ENCODE data around the gene DCTN5.

DCTN5 gene

GRCh38 chr16:23634461-23635036 is 6.7 kb upstream of the DCTN5 start:
- no peak for TF ChIP-seq GATA1 (IDR thresholded peaks at IDR 0.05; ENCODE audit: low read depth, low read length)
- TF ChIP-seq POLR2A (IDR thresholded peaks at IDR 0.05; ENCODE audit: low read length) = no peak
- DNase-seq = no peak

GRCh38 chr16:23635958-23636357 is 5.3 kb upstream of the DCTN5 start:
- TF ChIP-seq GATA1 (IDR thresholded peaks at IDR 0.05; ENCODE audit: low read depth, low read length) (no peak), POLR2A (IDR thresholded peaks at IDR 0.05; ENCODE audit: low read length) (no peak)

DNA sequence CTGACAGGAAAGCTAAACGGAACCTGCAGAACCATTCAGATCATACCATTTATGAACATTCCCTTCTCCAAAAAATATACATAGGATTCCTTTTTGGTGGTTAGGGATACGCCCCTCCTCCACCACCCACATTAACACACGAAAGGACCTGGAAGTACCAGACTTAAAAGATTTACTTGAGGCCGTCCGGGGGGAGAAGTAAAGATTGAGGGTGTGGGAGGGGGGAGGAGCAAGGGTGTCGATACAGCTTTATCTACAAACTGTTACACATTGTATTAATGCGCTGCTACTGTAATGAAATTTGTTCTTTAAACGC is 693 bp upstream of the DCTN5 start:
- TF ChIP-seq GATA1 (IDR thresholded peaks at IDR 0.05; ENCODE audit: low read depth, low read length) (no peak), POLR2A (IDR thresholded peaks at IDR 0.05; ENCODE audit: low read length) (no peak)
- peak in 1 of 2 experiments; percentile 61 for DNase-seq

More at GRCh38 chr16:23635958-23636357, 5.3 kb upstream of the DCTN5 start:
- DNase-seq = no peak

DNA sequence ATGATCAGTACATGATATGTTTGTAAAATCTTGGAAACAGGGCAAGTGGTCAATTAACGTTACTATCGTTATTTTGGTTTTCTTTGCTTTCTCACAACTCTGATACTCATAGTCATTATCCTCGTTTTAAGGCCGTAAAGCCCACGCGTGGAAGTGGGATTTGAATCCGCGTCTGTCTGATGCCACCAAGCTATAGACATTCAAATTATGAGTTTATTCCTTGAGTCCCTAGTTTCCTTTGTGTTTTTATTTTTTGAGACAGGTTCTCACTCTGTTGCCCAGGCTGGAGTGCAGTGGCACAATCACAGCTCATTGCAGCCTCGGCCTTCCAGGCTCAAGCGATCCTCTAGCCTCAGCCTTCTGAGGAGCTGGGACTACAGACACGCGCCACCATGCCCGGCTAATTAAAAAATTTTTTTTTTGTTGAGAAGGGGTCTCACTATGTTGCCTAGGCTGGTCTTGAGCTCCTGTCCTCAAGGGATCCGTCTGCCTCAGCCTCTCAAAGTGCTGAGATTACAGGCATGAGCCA is 1.0 kb downstream of the DCTN5 start:
- TF ChIP-seq GATA1 (IDR thresholded peaks at IDR 0.05; ENCODE audit: low read depth, low read length) (no peak), POLR2A (IDR thresholded peaks at IDR 0.05; ENCODE audit: low read length) (no peak)
- no peak for DNase-seq

- DNase-seq = no peak
- no peak for TF ChIP-seq GATA1 (IDR thresholded peaks at IDR 0.05; ENCODE audit: low read depth, low read length)
- TF ChIP-seq POLR2A (IDR thresholded peaks at IDR 0.05; ENCODE audit: low read length) = no peak
These were observed 9.6 kb downstream of the DCTN5 start for GRCh38 chr16:23650674-23651416.

DNA sequence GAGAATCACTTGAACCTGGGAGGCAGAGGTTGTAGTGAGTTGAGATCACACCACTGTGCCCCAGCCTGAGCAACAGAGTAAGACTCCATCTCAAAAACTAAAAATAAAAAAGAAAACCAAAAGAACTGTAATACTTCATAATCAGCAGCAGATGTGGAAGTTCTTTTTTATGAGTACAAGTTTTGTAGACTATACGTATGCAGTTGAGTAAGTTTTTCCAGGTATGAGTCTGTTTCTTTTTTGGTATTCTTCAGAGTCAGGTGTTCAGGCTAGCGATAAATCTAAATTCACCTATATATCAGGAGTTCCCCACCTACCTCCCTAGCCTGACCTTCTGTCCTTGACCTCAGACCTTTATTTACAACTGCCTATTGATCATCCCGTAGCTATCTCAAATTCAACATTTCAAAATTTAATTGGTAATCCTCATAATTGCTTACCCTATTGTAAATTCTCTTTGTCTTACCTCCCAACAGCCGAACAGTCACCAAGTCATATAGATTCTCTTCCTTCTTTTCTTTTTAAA is 10.7 kb downstream of the DCTN5 start:
- no peak for TF ChIP-seq GATA1 (IDR thresholded peaks at IDR 0.05; ENCODE audit: low read depth, low read length)
- no peak for DNase-seq

- TF ChIP-seq GATA1 (IDR thresholded peaks at IDR 0.05; ENCODE audit: low read depth, low read length) = no peak
- no peak for TF ChIP-seq POLR2A (IDR thresholded peaks at IDR 0.05; ENCODE audit: low read length)
- DNase-seq = no peak
These were observed 22.7 kb downstream of the DCTN5 start for GRCh38 chr16:23663918-23664317.

GRCh38 chr16:23666571-23667354 is 25.5 kb downstream of the DCTN5 start:
- TF ChIP-seq POLR2A (IDR thresholded peaks at IDR 0.05; ENCODE audit: low read length) (no peak), GATA1 (IDR thresholded peaks at IDR 0.05; ENCODE audit: low read depth, low read length) (no peak)
- DNase-seq = no peak

- TF ChIP-seq GATA1 (IDR thresholded peaks at IDR 0.05; ENCODE audit: low read depth, low read length) = no peak
- DNase-seq = peak; percentile 42 to 78
These were observed 26.0 kb downstream of the DCTN5 start for GRCh38 chr16:23667355-23667659.

- TF ChIP-seq GATA1 (IDR thresholded peaks at IDR 0.05; ENCODE audit: low read depth, low read length) (no peak), POLR2A (IDR thresholded peaks at IDR 0.05; ENCODE audit: low read length) (no peak)
- no peak for DNase-seq
These were observed 27.0 kb downstream of the DCTN5 start for GRCh38 chr16:23668225-23668624.

- no peak for DNase-seq
These were observed 27.6 kb downstream of the DCTN5 start for GRCh38 chr16:23668873-23669272.

GRCh38 chr16:23670137-23670776 is 29.0 kb downstream of the DCTN5 start:
- no peak for DNase-seq
- TF ChIP-seq POLR2A (IDR thresholded peaks at IDR 0.05; ENCODE audit: low read length) = no peak
- TF ChIP-seq GATA1 (IDR thresholded peaks at IDR 0.05; ENCODE audit: low read depth, low read length) = no peak

More at GRCh38 chr16:23668873-23669272, 27.6 kb downstream of the DCTN5 start:
- no peak for TF ChIP-seq POLR2A (IDR thresholded peaks at IDR 0.05; ENCODE audit: low read length)
- no peak for TF ChIP-seq GATA1 (IDR thresholded peaks at IDR 0.05; ENCODE audit: low read depth, low read length)

DNA sequence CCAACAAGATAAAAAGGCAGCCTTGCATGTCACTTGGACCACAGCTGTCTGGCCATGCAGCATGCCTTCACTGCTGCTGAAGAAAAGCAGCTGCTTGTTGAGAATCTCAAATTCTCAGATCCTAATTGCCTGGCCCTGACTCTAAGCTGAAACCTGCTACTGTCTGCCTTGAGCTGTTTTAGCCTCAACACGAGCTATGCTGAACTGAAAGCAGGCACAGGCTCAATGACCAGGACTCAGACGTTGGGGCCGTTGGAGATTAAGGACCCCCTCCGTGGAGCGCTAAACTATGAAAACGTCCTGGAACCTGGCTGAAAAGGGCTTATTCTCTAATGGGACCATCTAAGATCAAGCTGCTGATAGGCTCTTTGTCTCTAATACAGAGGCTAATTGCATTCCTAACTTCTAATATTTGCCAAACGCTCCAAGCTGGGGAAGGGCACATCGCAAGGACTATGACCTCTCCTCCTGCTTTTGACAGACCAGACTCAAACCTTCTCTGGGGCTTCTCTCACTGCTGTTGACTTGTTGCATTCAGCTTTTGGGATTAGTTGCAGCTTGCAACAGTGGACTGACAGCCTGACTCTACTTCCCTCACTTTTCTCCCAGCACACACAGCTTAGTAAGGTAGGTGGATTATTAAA is 32.8 kb downstream of the DCTN5 start:
- TF ChIP-seq GATA1 (IDR thresholded peaks at IDR 0.05; ENCODE audit: low read depth, low read length) (no peak), POLR2A (IDR thresholded peaks at IDR 0.05; ENCODE audit: low read length) (no peak)
- no peak for DNase-seq
